GM06990 (cell line): ENCODE results near the gene EIF3A.

ENCODE experiments used
- DNase-seq: peaks from one replicate; pipeline ENCODE4 v3.0.0-alpha.2; 2011; ENCODE audit not compliant: insufficient read length; ENCODE audit errors: extremely low read depth
- H3K27me3 ChIP-seq: replicated peaks from 2 replicates; pipeline ENCODE4 v1.6.0; 2011; ENCODE audit warnings: low read length; ENCODE audit not compliant: control insufficient read depth, insufficient read depth
- H3K36me3 ChIP-seq: 2 replicates; pipeline ENCODE4 v1.5.1; 2011; ENCODE audit warnings: low read length; ENCODE audit not compliant: control insufficient read depth, insufficient read depth
- H3K4me3 ChIP-seq: replicated peaks from 2 replicates; pipeline ENCODE4 v1.5.1; 2011; ENCODE audit warnings: low read depth, mild to moderate bottlenecking, control low read depth, low read length
- CTCF ChIP-seq: IDR thresholded peaks from 2 replicates; pipeline ENCODE4 v1.5.1; 2011; ENCODE audit warnings: low read length, control low read depth, mild to moderate bottlenecking, inconsistent platforms; ENCODE audit not compliant: insufficient read depth, poor library complexity, severe bottlenecking

EIF3A gene

GRCh38 chr10:119119400-119119799 lies 38.8 kb upstream of the EIF3A start:
- no peak overlapping the region for H3K4me3 ChIP-seq
- TF ChIP-seq CTCF, result no peak
- no peaks in the 10 kb centered on the region; the same call in none of the 2 replicates for H3K36me3 ChIP-seq
- DNase-seq, result no peak
- H3K27me3 ChIP-seq, result no peaks in the 10 kb centered on the region

- TF ChIP-seq CTCF, result no peak
- Histone ChIP-seq H3K27me3 (no peaks in the 10 kb centered on the region), H3K36me3 (peaks cover 3% of the 10 kb centered on the region), H3K4me3 (no peak overlapping the region)
- DNase-seq, result no peak
Observed at GRCh38 chr10:119118231-119118630, 37.6 kb upstream of the EIF3A start.

GRCh38 chr10:119116326-119116951 lies 35.8 kb upstream of the EIF3A start:
- no peak for TF ChIP-seq CTCF
- H3K27me3 ChIP-seq, result no peaks in the 10 kb centered on the region

GRCh38 chr10:119115926-119116325 lies 35.3 kb upstream of the EIF3A start:
- H3K4me3 ChIP-seq, result no peak overlapping the region
- H3K27me3 ChIP-seq, result no peaks in the 10 kb centered on the region
- DNase-seq, result no peak
- H3K36me3 ChIP-seq, result peaks cover 3% of the 10 kb centered on the region
- no peak for TF ChIP-seq CTCF

More at GRCh38 chr10:119116326-119116951, 35.8 kb upstream of the EIF3A start:
- no peak for DNase-seq
- Histone ChIP-seq H3K36me3 (peaks cover 3% of the 10 kb centered on the region), H3K4me3 (no peak overlapping the region)

GRCh38 chr10:119113751-119114732 lies 33.4 kb upstream of the EIF3A start:
- H3K4me3 ChIP-seq, result no peak overlapping the region
- peaks cover 3% of the 10 kb centered on the region for H3K36me3 ChIP-seq
- no peak for DNase-seq
- no peak for TF ChIP-seq CTCF
- no peaks in the 10 kb centered on the region for H3K27me3 ChIP-seq
